Muscle layer of colon (tissue), 2 donors: Measurements from ENCODE around the gene EIF4G3.
"Not testable (repeated sequence)": the region's sequence is repeated elsewhere in the genome, so short reads cannot be mapped to it uniquely, and the experiment has no call there.

Source experiments
- H3K27ac ChIP-seq: one replicate; pipeline ENCODE4 v1.7.0; 2013; ENCODE audit warnings: low read depth, mild to moderate bottlenecking, low read length, moderate library complexity
- H3K27me3 ChIP-seq, 2 donors: one replicate each; pipeline ENCODE4 v1.7.0; 2013; ENCODE audit warnings: low read length in 2 of 2, mild to moderate bottlenecking in 2 of 2; ENCODE audit not compliant: insufficient read depth in 2 of 2, control insufficient read depth in 1 of 2
- H3K36me3 ChIP-seq: one replicate; pipeline ENCODE4 v1.7.0; 2013; ENCODE audit warnings: mild to moderate bottlenecking, low read length; ENCODE audit not compliant: insufficient read depth
- H3K4me1 ChIP-seq: one replicate; pipeline ENCODE4 v1.7.0; 2013; ENCODE audit warnings: mild to moderate bottlenecking, low read length; ENCODE audit not compliant: insufficient read depth
- H3K4me3 ChIP-seq, 2 donors: one replicate each; pipeline ENCODE4 v1.7.0; 2013; ENCODE audit warnings: low read length in 2 of 2, low read depth in 1 of 2, mild to moderate bottlenecking in 1 of 2, moderate library complexity in 1 of 2
- H3K9ac ChIP-seq: one replicate; pipeline ENCODE4 v1.7.0; 2013; ENCODE audit warnings: low read length
- H3K9me3 ChIP-seq: one replicate; pipeline ENCODE4 v1.7.0; 2013; ENCODE audit warnings: mild to moderate bottlenecking, low read length
- donor health status: abdominal sarcoma.
- donor health status: Adenocarcinoma of cecum.

The EIF4G3 gene

GRCh38 chr1:20878799-20879198, 297.9 kb downstream of the EIF4G3 start:
- H3K9ac ChIP-seq = no peak overlapping the region
- H3K9me3 ChIP-seq = no peaks in the 10 kb centered on the region
- H3K27me3 ChIP-seq = no peaks in the 10 kb centered on the region
- no peak overlapping the region for H3K4me3 ChIP-seq
- peaks cover 5% of the 10 kb centered on the region for H3K36me3 ChIP-seq
- H3K27ac ChIP-seq = no peak overlapping the region
- H3K4me1 ChIP-seq = no peaks in the 10 kb centered on the region

GRCh38 chr1:20875198-20875973, 301.3 kb downstream of the EIF4G3 start:
- H3K9ac ChIP-seq = no peak overlapping the region
- no peak overlapping the region for H3K4me3 ChIP-seq
- no peaks in the 10 kb centered on the region for H3K4me1 ChIP-seq
- H3K27me3 ChIP-seq = no peaks in the 10 kb centered on the region
- H3K36me3 ChIP-seq = peaks cover 5% of the 10 kb centered on the region
- no peak overlapping the region for H3K27ac ChIP-seq
- H3K9me3 ChIP-seq = no peaks in the 10 kb centered on the region

GRCh38 chr1:20873311-20873710, 303.4 kb downstream of the EIF4G3 start:
- no peak overlapping the region for H3K27ac ChIP-seq
- H3K4me1 ChIP-seq = no peaks in the 10 kb centered on the region
- no peaks in the 10 kb centered on the region for H3K27me3 ChIP-seq
- no peak overlapping the region for H3K9ac ChIP-seq
- no peaks in the 10 kb centered on the region for H3K9me3 ChIP-seq
- peaks cover under 1% of the 10 kb centered on the region for H3K36me3 ChIP-seq
- H3K4me3 ChIP-seq = no peak overlapping the region

DNA sequence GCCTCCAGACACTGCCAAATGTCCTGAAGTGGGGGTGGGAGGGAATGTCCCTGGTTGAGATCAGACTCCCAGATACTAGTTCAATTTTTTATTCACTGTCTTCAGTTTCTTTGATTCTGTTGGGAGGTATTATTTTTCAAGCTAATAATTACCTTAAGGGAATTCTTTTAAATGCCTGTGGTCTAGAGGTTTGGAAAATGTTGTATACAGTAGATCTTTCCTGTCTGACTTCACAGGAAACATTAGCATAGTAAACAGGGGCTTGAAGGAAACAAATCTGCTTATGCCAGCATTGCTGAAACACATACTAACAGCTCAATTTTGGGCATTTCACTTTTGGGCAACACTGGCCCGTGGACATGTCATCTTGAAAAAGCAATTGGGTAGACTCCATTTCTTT, 305.3 kb downstream of the EIF4G3 start:
- H3K9me3 ChIP-seq = no peaks in the 10 kb centered on the region
- no peaks in the 10 kb centered on the region for H3K27me3 ChIP-seq
- H3K9ac ChIP-seq = no peak overlapping the region
- H3K4me3 ChIP-seq = no peak overlapping the region
- H3K36me3 ChIP-seq = no peaks in the 10 kb centered on the region
- H3K4me1 ChIP-seq = no peaks in the 10 kb centered on the region
- H3K27ac ChIP-seq = no peak overlapping the region

GRCh38 chr1:20870718-20871117, 306.0 kb downstream of the EIF4G3 start:
- Histone ChIP-seq H3K9me3 (no peaks in the 10 kb centered on the region), H3K27me3 (no peaks in the 10 kb centered on the region), H3K36me3 (no peaks in the 10 kb centered on the region), H3K4me1 (no peaks in the 10 kb centered on the region), H3K9ac (no peak overlapping the region), H3K4me3 (no peak overlapping the region), H3K27ac (no peak overlapping the region)

DNA sequence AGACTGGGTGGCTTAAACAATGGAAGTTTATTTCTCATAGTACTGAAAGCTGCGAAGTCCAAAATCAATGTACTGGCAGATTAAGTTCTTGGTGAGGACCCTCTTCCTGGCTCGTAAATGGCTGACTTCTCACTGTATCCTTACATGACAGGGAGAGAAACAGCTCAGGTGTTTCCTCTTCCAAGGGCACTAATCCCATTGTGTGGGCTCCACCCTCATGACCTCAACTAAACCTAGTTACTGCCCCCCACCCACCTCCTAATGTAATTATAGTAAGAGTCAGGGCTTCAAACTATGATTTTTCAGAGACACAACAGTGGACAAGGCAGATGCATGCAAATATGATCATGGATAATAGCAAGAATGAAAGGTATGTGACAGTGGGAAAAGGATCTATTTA, 308.4 kb downstream of the EIF4G3 start:
- peaks cover 18% of the 10 kb centered on the region for H3K36me3 ChIP-seq

DNA sequence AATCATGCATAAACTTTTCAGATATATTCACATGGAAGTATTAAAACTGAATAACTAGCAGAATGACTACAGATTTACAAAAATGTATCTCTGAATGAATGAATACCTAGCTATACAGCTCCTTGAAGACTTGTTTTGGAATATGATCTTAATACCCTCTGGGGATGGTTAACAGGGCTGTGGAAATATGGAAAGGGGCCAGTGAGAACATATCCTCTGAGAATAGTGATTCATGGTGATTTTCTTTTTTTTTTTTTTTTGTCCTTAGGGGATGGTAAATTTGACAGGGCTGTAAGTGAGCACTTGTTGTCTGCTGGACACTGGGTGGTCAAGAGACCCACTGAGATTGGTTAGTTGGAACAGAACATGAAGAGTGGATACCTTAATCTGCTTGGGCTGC, 308.9 kb downstream of the EIF4G3 start:
- Histone ChIP-seq H3K36me3 (peaks cover 18% of the 10 kb centered on the region), H3K9me3 (no peaks in the 10 kb centered on the region), H3K27ac (no peak overlapping the region), H3K4me1 (no peaks in the 10 kb centered on the region), H3K9ac (no peak overlapping the region), H3K27me3 (no peaks in the 10 kb centered on the region), H3K4me3 (no peak overlapping the region)

More for the DNA sequence above, 308.4 kb downstream of the EIF4G3 start:
- Histone ChIP-seq H3K4me3 (no peak overlapping the region), H3K9ac (no peak overlapping the region), H3K9me3 (no peaks in the 10 kb centered on the region), H3K27ac (no peak overlapping the region), H3K4me1 (no peaks in the 10 kb centered on the region), H3K27me3 (no peaks in the 10 kb centered on the region)

- H3K4me3 ChIP-seq = no peak overlapping the region
- no peaks in the 10 kb centered on the region for H3K9me3 ChIP-seq
- peaks cover 19% of the 10 kb centered on the region for H3K36me3 ChIP-seq
- no peak overlapping the region for H3K9ac ChIP-seq
- H3K27ac ChIP-seq = no peak overlapping the region
- H3K4me1 ChIP-seq = no peaks in the 10 kb centered on the region
- H3K27me3 ChIP-seq = no peaks in the 10 kb centered on the region
Measured at GRCh38 chr1:20867062-20867461, 309.6 kb downstream of the EIF4G3 start.

GRCh38 chr1:20865001-20865400, 311.7 kb downstream of the EIF4G3 start:
- H3K4me1 ChIP-seq = no peaks in the 10 kb centered on the region
- H3K4me3 ChIP-seq = no peak overlapping the region
- H3K36me3 ChIP-seq = peaks cover 33% of the 10 kb centered on the region
- H3K27me3 ChIP-seq = no peaks in the 10 kb centered on the region
- no peak overlapping the region for H3K27ac ChIP-seq
- no peak overlapping the region for H3K9ac ChIP-seq
- H3K9me3 ChIP-seq = no peaks in the 10 kb centered on the region

DNA sequence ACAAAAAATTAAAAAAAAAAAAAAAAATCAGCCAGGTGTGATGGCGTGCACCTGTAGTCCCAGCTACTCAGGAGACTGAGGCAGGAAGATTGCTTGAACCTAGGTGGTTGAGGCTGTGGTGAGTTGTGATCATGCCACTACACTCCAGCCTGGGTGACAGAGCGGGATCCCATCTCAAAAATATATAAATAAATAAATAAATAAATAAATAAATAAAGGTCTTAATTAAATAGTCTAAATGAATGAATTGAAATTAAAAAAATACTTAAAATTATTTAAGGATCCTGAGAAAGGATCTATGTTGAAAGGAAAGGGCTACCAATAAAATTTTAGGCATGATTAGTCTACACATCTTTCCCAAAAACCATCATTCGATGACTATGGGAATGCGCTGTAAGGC, 322.2 kb downstream of the EIF4G3 start:
- no peaks in the 10 kb centered on the region for H3K27me3 ChIP-seq
- peaks cover 41% of the 10 kb centered on the region for H3K36me3 ChIP-seq
- H3K4me1 ChIP-seq = no peaks in the 10 kb centered on the region
- no peak overlapping the region for H3K9ac ChIP-seq
- no peak overlapping the region for H3K27ac ChIP-seq
- H3K4me3 ChIP-seq = no peak overlapping the region
- H3K9me3 ChIP-seq = no peaks in the 10 kb centered on the region

GRCh38 chr1:20851791-20852190, 324.9 kb downstream of the EIF4G3 start:
- H3K9me3 ChIP-seq, H3K9ac ChIP-seq, H3K27ac ChIP-seq, H3K4me1 ChIP-seq, H3K27me3 ChIP-seq, H3K4me3 ChIP-seq: not testable (repeated sequence)
- peaks cover 40% of the 10 kb centered on the region for H3K36me3 ChIP-seq

GRCh38 chr1:20850021-20850420, 326.7 kb downstream of the EIF4G3 start:
- no peaks in the 10 kb centered on the region for H3K27me3 ChIP-seq
- H3K36me3 ChIP-seq = peaks cover 35% of the 10 kb centered on the region
- H3K4me1 ChIP-seq = no peaks in the 10 kb centered on the region
- no peak overlapping the region for H3K9ac ChIP-seq
- H3K9me3 ChIP-seq = no peaks in the 10 kb centered on the region
- no peak overlapping the region for H3K4me3 ChIP-seq
- H3K27ac ChIP-seq = no peak overlapping the region
